DMS153 treated with DMSO at 0.1 percent for 48 hours (cell line): ENCODE measurements around the gene KLHDC7A.
"Not testable (repeated sequence)": the region's sequence is repeated elsewhere in the genome, so short reads cannot be mapped to it uniquely, and the experiment has no call there.

Experiments
- DNase-seq: peaks from one replicate; lab custom pipeline; 2025; ENCODE audit not compliant: unreplicated experiment; lab: John Stamatoyannopoulos, UW

Gene KLHDC7A

GRCh38 chr1:18480315-18481189 is at the start of gene KLHDC7A:
Gene KLHDC7A (plus strand): TSS chr1:18480930. CDS start chr1:18480982, 52 bp downstream.
- peak; percentile 70 for DNase-seq

- DNase-seq: no peak
These were observed 46.7 kb upstream of the KLHDC7A start for GRCh38 chr1:18434041-18434440.

DNA sequence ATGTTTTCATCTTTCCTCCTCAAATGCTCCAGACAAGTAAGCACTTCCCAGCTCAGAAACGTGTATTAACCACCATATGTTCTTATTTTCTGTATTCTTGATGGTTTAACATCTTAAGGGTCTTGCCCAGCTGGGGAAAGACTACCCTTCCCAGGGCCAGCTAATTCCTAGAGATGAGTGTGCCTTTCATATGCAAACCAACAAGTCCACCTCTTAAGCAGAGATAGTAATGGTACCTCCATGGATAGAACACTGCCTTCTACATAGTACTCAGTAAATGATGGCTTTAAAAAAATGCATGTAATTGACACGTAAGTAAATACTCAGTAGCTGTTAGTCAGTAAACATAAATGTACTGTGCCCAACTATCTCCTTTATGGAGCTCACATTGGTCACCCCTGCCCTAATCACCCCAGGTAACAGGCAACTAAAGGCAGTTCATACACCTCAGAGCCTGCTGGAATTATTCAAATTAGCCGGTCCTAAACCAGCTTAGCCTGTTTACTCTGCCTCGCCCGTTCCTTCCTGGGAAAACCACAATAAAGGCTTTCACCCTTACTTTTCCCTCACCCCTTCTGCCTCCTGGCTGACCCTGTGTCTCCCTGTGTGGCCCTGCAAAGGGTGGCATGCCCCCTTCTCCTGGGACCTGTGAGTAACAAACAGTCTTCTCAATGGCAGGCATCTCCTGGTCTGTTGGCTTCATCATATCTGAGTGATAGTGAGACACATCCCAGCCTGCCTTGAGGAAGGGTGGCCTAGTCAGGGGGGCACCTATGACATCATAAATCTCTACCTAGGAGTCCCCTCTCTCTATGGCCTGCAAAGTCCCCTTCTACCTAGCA is 40.1 kb upstream of the KLHDC7A start:
- no peak for DNase-seq

DNA sequence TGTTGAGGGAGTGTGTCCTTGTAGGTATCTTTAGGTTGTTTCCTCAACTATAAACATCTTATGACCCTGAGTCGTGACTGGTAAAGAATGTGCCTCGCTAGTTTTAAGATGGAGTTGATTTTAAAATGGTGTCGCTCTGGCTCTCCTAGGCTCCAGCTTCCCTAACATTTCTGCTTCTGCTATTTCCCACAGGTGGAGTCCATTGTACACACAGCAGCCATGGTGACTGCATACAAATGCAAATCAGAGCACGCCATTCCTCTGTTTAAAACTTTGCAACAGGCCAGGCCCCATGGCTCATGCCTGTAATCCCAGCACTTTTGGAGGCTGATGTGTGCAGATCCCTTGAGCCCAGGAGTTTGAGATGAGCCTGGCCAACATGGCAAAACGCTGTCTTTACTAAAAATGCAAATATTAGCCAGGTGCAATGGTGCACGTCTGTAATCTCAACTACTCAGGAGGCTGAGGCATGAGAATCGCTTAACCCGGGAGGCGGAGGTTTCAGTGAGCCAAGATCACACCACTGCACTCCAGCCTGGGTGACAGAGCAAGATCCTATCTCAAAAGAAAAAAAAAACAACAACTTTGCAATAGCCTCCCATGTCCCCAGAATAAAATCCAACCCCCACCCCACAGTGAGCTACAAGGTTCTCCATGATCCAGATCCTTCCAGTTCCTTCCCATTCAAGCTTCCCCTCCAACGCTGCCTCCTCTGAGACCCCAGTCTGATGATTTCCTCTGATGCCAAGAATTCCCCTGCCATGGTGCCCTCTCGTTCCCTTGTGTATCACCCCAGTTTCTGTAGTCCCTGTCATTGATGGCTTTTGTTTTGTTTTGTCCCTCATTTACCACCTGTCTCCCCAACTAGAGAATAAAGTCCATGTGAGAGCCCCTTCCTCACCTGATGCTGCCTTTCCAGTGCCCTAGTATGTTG is 36.9 kb upstream of the KLHDC7A start:
- no peak for DNase-seq

GRCh38 chr1:18444563-18444962 is 36.2 kb upstream of the KLHDC7A start:
- DNase-seq: no peak

GRCh38 chr1:18446751-18447150 is 34.0 kb upstream of the KLHDC7A start:
- no peak for DNase-seq

DNA sequence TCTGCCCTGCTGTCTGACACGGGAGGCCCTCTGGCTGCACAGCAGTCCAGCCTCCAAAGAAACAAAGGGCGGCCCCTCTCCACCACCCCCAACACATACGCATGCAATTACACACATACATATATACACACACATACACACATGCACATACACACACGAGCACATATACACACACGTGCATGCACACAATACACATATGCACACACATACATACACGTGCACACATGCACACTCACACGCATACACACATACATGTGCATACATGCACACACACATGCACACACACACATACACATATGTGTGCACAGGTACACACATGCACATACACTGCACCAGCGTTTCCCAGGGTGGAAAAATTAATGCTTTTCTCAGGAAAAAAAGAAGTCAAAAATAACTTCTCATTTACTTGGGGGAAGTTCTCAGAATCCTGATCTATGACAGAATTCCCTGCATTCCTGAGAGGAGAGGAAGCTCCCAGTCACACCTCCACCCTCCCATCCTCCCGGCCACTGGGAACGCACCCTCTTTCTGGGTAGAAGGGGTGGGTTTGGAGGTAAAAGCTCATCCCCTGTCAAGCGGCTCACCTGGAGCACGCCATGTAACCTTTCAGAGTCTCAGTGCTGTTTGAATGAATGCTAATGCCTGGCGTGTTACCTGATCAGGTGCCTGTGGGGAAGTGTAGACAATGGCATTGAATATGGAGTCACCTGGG is 33.1 kb upstream of the KLHDC7A start:
- DNase-seq: no peak

GRCh38 chr1:18448889-18449288 is 31.8 kb upstream of the KLHDC7A start:
- DNase-seq: no peak

DNA sequence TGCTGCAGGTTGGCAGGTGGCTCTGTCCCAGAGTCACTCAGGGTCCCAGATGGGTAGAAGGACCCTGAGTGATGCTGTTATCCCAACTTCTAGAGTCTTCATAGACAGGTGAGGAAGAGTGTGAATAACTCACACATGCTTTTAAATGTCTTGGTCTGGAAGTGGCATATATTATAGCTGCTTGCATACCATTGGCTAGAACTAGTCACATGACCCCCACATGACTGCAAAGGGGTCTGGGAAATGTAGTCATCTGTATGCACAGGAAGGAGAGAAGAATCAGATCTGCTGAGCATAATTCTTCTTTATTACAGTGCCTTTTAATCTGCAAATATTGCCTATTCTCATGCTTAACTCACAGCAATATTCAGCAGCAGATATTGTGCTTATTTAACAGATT is 28.2 kb upstream of the KLHDC7A start:
- DNase-seq: peak; percentile 33

- DNase-seq: no peak
These were observed 22.3 kb upstream of the KLHDC7A start for GRCh38 chr1:18458133-18459092.

DNA sequence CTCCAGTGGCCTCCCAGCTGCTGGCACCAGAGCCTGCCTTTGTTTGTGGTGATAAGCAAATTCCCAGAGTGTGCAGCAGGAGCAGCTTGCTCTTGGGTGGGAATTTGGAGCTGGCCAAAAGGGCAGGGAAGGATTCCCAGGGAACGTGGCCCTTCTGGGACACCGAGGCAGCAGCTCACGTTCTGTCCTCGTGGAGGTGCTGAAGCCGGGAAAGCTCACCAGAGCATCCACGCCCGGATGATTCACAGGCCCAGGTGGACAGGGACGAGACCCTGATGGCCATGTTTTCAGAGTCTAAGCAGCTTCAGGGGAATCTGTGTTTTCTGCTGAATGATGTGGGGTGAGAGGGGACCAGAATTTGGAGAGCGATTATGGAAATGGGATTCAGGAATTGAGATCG is 19.1 kb upstream of the KLHDC7A start:
- no peak for DNase-seq

GRCh38 chr1:18462517-18462916 is 18.2 kb upstream of the KLHDC7A start:
- DNase-seq: not testable (repeated sequence)

GRCh38 chr1:18463063-18463462 is 17.7 kb upstream of the KLHDC7A start:
- DNase-seq: no peak

DNA sequence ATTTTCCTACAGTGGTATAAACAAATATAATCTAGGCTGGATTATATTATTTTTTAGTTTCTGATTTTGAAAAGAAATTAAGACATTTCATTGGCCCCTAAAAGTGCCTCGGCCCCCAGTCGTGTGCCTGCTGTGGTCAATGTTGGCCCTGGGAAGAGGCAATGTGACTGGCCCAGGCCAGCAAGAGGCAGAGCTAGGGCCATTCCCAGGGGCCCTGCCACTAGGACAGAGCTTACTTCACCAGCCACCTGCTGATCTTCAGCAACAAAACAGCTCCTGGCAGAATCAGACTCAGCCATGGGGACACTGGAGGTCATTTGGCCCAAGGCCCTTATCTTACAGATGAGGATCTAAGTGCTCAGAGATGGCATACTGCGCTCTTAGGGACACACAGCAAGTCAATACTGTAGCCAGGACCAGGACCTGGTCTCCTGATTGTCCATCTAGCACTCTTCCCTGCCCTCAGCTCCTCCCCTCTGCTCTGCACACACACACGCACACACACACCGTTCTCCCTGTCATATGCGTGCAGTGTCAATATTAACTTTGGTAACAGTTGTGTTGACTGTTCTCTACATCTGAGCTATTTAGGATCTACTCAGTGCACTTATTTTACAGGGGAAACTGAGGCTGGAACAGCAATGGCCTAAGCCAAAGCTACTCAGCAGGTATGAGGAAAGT is 16.6 kb upstream of the KLHDC7A start:
- DNase-seq: no peak

- no peak for DNase-seq
These were observed 16.1 kb upstream of the KLHDC7A start for GRCh38 chr1:18464665-18465050.

DNA sequence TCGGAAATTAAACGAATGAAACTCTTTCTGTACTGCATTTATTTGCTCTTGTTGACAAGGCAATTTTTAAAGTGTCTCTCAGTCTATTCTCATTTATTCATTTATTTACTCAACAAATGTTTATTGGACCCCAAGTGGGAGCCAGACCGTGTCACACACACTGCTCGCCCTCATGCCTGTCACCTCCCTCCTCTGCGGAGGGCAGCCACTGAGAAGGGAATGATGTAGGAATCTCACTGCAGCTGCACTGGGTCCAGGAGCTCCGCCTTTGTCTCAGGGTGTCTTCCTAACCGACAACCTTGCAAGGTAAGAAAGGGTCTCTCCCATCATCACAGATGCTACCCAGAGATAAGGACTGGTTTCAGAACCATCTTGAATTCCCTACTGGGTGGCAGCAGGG is 14.1 kb upstream of the KLHDC7A start:
- DNase-seq: no peak

DNA sequence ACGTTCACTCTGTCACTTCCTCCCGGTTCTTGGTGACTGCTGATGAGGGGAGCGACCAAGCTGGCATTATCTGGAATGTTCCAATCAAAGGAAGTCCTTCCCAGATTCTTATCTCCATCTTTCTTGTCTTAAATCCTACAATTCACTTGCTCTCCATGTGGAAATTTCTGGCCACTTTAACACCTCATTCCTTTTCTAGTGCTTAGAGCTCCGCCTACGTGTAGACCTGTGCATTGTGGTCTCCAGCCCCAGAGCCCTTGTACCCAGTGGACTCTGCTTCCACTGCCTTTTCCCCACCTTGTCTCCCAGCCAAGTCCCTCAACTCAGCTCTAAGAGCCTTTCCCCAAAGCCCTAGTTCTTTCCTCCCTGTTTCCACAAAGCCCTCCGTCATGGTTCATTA is 12.2 kb upstream of the KLHDC7A start:
- DNase-seq: no peak

DNA sequence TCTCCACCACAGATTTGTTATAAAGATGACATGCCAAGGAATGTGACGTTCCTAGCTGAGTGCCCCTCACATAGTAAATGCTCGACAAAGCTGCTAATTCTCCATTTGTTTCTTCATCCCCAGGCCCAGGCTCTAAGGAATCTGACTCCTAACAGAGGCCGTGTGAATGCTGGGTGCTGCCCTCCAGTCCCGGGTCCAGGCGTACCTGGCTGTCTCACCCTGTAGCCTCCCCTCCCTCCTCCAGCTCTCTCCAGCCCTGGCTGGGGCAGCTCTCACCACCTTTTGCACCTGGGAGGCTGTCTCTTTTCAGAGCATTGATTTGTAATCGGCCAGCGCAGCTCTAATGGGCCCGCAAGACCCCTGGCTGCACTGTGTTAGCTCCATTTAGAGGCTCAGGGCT is 11.2 kb upstream of the KLHDC7A start:
- DNase-seq: no peak
